Keratinocyte (primary cell): ENCODE measurements around the gene TBC1D5.
"Not testable (repeated sequence)": the region's sequence is repeated elsewhere in the genome, so short reads cannot be mapped to it uniquely, and the experiment has no call there.

Experiments
- EZH2 ChIP-seq: IDR thresholded peaks from one replicate; pipeline ENCODE4 v1.6.1; 2012; ENCODE audit warnings: inconsistent platforms, mild to moderate bottlenecking, low read length, moderate library complexity
- TF ChIP-seq, protein P1 (sequence below), 3 experiments: IDR thresholded peaks in 1 of 3; conservative IDR thresholded peaks in 1 of 3; optimal IDR thresholded peaks in 1 of 3; 2 replicates in 2 of 3; 3 replicates in 1 of 3; pipeline versions ENCODE3 to v1.5.1; 2011; ENCODE audit warnings: low read length in 3 of 3, mild to moderate bottlenecking in 3 of 3, moderate library complexity in 2 of 3, control low read depth in 1 of 3, inconsistent platforms in 1 of 3; ENCODE audit not compliant: insufficient read depth in 2 of 3; ENCODE audit errors: extremely low read depth in 1 of 3

GRCh38 chr3:17128671-17129070 is 613.8 kb downstream of the TBC1D5 start:
- TF ChIP-seq, protein P1, sequence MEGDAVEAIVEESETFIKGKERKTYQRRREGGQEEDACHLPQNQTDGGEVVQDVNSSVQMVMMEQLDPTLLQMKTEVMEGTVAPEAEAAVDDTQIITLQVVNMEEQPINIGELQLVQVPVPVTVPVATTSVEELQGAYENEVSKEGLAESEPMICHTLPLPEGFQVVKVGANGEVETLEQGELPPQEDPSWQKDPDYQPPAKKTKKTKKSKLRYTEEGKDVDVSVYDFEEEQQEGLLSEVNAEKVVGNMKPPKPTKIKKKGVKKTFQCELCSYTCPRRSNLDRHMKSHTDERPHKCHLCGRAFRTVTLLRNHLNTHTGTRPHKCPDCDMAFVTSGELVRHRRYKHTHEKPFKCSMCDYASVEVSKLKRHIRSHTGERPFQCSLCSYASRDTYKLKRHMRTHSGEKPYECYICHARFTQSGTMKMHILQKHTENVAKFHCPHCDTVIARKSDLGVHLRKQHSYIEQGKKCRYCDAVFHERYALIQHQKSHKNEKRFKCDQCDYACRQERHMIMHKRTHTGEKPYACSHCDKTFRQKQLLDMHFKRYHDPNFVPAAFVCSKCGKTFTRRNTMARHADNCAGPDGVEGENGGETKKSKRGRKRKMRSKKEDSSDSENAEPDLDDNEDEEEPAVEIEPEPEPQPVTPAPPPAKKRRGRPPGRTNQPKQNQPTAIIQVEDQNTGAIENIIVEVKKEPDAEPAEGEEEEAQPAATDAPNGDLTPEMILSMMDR (optimal IDR thresholded peaks at IDR 0.05 in 1 of 3, IDR thresholded peaks at IDR 0.05 in 1 of 3, conservative IDR thresholded peaks at IDR 0.05 in 1 of 3; ENCODE audit: extremely low read depth in 1 of 3, insufficient read depth in 2 of 3, low read length in 3 of 3) = not testable (repeated sequence)
- TF ChIP-seq EZH2 = not testable (repeated sequence)
